CD4-positive, alpha-beta T cell (primary cell): Measurements from ENCODE around the gene PPP1R26. TPM values are rescaled to one million over a fixed set of nuclear protein-coding genes. Genes with fewer than 3 reads are reported as not detected.

Source experiments
- ATAC-seq: fragments of 200-7000 bp; cut with Tn5 transposase; one replicate; pipeline ENCODE4 v1.10.0; 2022; ENCODE audit warnings: mild to moderate bottlenecking; ENCODE audit not compliant: poor library complexity
- CTCF ChIA-PET: fragments of 350-600 bp; sonication (Branson Sonifier 250); formaldehyde crosslinking; loops from one replicate; lab custom pipeline; 2021; ENCODE audit warnings: antibody characterized with exemption, inconsistent platforms; lab: Charles Lee
- POLR2A ChIA-PET: fragments of 350-600 bp; sonication (Branson Sonifier 250); formaldehyde crosslinking; loops from one replicate; lab custom pipeline; 2021; ENCODE audit warnings: antibody characterized with exemption, inconsistent platforms; lab: Charles Lee
- DNase-seq, 14 experiments: peaks; one replicate each; pipeline ENCODE4 v3.0.0-alpha.2; 2013 to 2020; ENCODE audit warnings: mixed read lengths in 2 of 14
- H3K27ac ChIP-seq, 2 donors: one replicate each; pipeline versions ENCODE4 v1.5.1 to v1.7.0; 2013; ENCODE audit warnings: low read length in 2 of 2, low read depth in 1 of 2, mild to moderate bottlenecking in 1 of 2
- H3K27me3 ChIP-seq, 2 experiments: 1 replicate in 1 of 2; 2 replicates in 1 of 2; pipeline versions ENCODE4 v1.6.1 to v1.7.0; 2013; ENCODE audit warnings: low read length in 2 of 2, control low read depth in 1 of 2, mild to moderate bottlenecking in 1 of 2, moderate library complexity in 1 of 2; ENCODE audit not compliant: insufficient read depth in 2 of 2, control insufficient read depth in 1 of 2
- H3K36me3 ChIP-seq: one replicate; pipeline ENCODE4 v1.6.1; 2013; ENCODE audit warnings: low read length, control low read depth; ENCODE audit not compliant: insufficient read depth
- H3K4me1 ChIP-seq: one replicate; pipeline ENCODE4 v1.6.1; 2013; ENCODE audit warnings: low read length, control low read depth; ENCODE audit not compliant: insufficient read depth
- H3K4me3 ChIP-seq: one replicate; pipeline ENCODE4 v1.5.1; 2013; ENCODE audit warnings: mild to moderate bottlenecking, low read length, moderate library complexity
- H3K9me3 ChIP-seq, 2 experiments: 1 replicate in 1 of 2; 2 replicates in 1 of 2; pipeline versions ENCODE4 v1.6.1 to v1.7.0; 2013; ENCODE audit warnings: low read length in 2 of 2, mild to moderate bottlenecking in 2 of 2, control low read depth in 1 of 2, moderate library complexity in 1 of 2; ENCODE audit not compliant: control insufficient read depth in 1 of 2, insufficient read depth in 1 of 2
- H3K27ac Mint-ChIP-seq: one replicate; pipeline ENCODE4 v1.8.0; 2020; ENCODE audit warnings: mixed read lengths
- H3K27me3 Mint-ChIP-seq: one replicate; pipeline ENCODE4 v1.8.0; 2021; ENCODE audit warnings: mixed read lengths
- H3K36me3 Mint-ChIP-seq: one replicate; pipeline ENCODE4 v1.8.0; 2021; ENCODE audit warnings: low read depth, mixed read lengths
- H3K4me1 Mint-ChIP-seq: one replicate; pipeline ENCODE4 v1.8.0; 2021; ENCODE audit warnings: low read depth, mixed read lengths
- H3K4me3 Mint-ChIP-seq: one replicate; pipeline ENCODE4 v1.8.0; 2020; ENCODE audit warnings: mild to moderate bottlenecking, mixed read lengths
- H3K9me3 Mint-ChIP-seq: one replicate; pipeline ENCODE4 v1.8.0; 2020; ENCODE audit warnings: mixed read lengths
- intact Hi-C, 2 experiments: fragments of 100-400 bp; cut with DNase I in 1 of 2; cut with micrococcal nuclease in 1 of 2; formaldehyde crosslinking; loops; one replicate each; pipeline versions ENCODE4 v1.15.1 to v1.9.0; 2023 to 2025; cut with DNase I, micrococcal nuclease
- total RNA-seq, 174 experiments: library from RNA in 2 of 174; stranded (reverse) in 2 of 174; gene quantifications; one replicate each; pipeline ENCODE4 v1.2.3 and lab custom pipeline; 2021 to 2026
- TF ChIP-seq, protein P1 (sequence below): fragments of 200-600 bp; IDR thresholded peaks from one replicate; pipeline ENCODE4 v1.8.0; 2022; ENCODE audit warnings: antibody characterized with exemption, mild to moderate bottlenecking

PPP1R26 gene
- total RNA-seq, 2 experiments from 2014 or later, result 0.27 to 0.47 TPM

DNA sequence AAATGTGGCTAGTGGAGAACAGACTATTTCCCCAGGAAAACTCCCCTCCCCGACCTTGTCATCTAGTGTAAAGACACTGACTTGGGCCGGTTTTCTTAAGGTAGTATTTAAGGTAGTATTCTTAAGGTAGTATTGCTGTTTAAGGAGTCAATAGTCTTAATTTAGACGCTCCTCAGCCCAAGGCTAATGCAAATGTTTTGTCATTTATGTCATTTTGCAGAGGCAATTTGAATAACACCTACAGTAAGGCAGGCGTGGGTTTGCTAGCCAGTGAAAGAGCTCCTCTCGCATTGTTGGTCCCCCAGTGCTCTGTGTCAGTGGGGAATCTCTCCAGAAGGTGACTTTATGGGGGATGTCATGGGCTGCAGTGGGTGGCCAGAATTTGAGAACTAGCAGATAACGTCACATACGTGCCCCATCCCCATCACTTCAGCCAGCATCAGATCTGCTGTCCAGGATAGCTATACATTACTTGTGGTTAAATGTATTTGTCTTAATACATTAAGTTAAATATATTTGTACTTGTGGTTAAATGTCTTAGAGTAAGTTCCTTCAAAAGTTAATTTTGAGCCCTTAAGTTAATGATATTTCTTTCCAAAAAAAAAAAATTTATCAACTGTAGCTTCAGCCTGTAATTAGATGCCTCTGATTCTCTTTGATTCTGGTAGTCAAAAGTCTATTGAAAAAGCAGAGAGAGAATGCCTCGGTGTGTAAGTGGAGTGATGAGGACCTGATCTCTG, 2.6 kb downstream of the PPP1R26 start:
- Mint-ChIP-seq H3K9me3 (no peaks in the 10 kb centered on the region), H3K27me3 (peaks cover 40% of the 10 kb centered on the region), H3K4me1 (peaks cover 19% of the 10 kb centered on the region), H3K36me3 (no peaks in the 10 kb centered on the region), H3K27ac (no peak overlapping the region), H3K4me3 (peak overlapping the region; percentile 79)
- ChIA-PET CTCF (interaction anchor here (1.0 kb wide), 1 partner anchor 23 kb away, joined by 4 read pairs; no protein-coding TSS in a partner anchor), POLR2A (no interaction called here)
- H3K4me1 ChIP-seq, result peaks cover 14% of the 10 kb centered on the region
- ATAC-seq, result no peak
- H3K36me3 ChIP-seq, result no peaks in the 10 kb centered on the region
- H3K27me3 ChIP-seq, result peaks cover 44 to 46% of the 10 kb centered on the region in 2 experiments
- H3K9me3 ChIP-seq, result peaks cover 0 to 9% of the 10 kb centered on the region in 2 experiments
- TF ChIP-seq, protein P1, sequence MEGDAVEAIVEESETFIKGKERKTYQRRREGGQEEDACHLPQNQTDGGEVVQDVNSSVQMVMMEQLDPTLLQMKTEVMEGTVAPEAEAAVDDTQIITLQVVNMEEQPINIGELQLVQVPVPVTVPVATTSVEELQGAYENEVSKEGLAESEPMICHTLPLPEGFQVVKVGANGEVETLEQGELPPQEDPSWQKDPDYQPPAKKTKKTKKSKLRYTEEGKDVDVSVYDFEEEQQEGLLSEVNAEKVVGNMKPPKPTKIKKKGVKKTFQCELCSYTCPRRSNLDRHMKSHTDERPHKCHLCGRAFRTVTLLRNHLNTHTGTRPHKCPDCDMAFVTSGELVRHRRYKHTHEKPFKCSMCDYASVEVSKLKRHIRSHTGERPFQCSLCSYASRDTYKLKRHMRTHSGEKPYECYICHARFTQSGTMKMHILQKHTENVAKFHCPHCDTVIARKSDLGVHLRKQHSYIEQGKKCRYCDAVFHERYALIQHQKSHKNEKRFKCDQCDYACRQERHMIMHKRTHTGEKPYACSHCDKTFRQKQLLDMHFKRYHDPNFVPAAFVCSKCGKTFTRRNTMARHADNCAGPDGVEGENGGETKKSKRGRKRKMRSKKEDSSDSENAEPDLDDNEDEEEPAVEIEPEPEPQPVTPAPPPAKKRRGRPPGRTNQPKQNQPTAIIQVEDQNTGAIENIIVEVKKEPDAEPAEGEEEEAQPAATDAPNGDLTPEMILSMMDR, result no peak
- H3K4me3 ChIP-seq, result no peak overlapping the region
- no peak overlapping the region for H3K27ac ChIP-seq
- DNase-seq, result no peak
- intact Hi-C loops, result no loop called here

DNA sequence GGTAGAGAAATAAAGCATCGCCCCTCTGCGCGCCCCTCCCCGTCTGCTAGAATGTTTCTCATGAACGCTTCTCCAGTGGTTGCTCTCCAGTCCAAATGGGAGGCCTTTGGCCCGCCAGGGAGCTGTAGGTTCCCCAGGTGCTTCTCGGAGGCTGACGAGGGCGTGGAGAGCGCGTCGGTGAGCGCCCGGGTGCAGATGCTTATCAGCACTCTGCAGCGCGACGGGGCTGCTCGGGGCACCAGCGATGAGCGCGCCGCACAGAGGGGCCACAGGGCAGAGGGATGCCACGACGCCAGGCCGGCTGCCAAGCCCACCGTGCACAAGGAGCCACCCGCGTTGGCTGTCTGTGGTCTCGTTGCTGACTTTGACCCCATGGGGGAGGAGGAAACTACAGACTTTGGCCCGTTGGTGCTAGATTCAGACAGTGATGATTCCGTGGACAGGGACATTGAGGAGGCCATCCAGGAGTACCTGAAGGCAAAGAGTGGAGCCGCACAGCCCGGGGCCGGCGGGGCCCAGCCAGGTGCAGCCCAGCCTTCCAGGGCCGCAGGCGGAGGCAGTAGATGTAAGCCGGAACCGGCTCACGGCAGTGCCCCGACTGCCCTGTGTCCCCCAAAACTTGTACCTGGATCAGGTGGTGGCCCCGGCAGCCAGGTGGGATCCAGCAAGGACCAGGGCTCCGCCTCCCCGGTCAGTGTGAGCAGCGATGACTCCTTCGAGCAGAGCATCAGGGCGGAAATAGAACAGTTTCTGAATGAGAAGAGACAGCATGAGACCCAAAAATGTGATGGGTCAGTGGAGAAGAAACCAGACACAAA, 5.1 kb downstream of the PPP1R26 start:
- no peak for DNase-seq
- H3K27ac ChIP-seq, result no peak overlapping the region
- no peak for ATAC-seq
- TF ChIP-seq, protein P1, result no peak
- H3K4me1 Mint-ChIP-seq, result peaks cover 6% of the 10 kb centered on the region
- no peak overlapping the region for H3K27ac Mint-ChIP-seq
- ChIA-PET POLR2A (no interaction called here), CTCF (interaction anchor here (1.3 kb wide), 1 partner anchor 20 kb away, joined by 4 read pairs; no protein-coding TSS in a partner anchor)
- H3K9me3 Mint-ChIP-seq, result no peaks in the 10 kb centered on the region
- peaks cover 0 to 6% of the 10 kb centered on the region in 2 experiments for H3K9me3 ChIP-seq
- H3K4me3 Mint-ChIP-seq, result no peak overlapping the region
- intact Hi-C loops, result no loop called here
- peaks cover 24% of the 10 kb centered on the region for H3K27me3 Mint-ChIP-seq
- peaks cover 12% of the 10 kb centered on the region for H3K4me1 ChIP-seq
- no peak overlapping the region for H3K4me3 ChIP-seq
- no peaks in the 10 kb centered on the region for H3K36me3 ChIP-seq
- peaks cover 39 to 41% of the 10 kb centered on the region in 2 experiments for H3K27me3 ChIP-seq
- H3K36me3 Mint-ChIP-seq, result no peaks in the 10 kb centered on the region

DNA sequence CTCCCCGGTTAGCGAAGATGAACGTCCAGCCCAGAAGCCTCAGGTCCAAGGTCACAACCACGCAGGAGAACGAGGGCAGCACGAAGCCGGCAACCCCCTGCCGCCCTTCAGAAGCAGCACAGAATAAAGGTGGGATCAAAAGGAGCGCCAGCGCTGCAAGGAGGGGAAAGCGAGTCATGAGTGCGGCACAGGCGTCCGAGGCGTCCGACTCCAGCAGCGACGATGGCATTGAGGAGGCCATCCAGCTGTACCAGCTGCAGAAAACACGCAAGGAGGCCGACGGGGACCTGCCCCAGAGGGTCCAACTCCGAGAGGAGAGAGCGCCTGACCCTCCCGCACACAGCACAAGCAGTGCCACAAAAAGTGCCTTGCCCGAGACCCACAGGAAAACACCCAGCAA, 5.8 kb downstream of the PPP1R26 start:
- H3K4me1 Mint-ChIP-seq, result peaks cover 6% of the 10 kb centered on the region
- H3K27me3 Mint-ChIP-seq, result peaks cover 26% of the 10 kb centered on the region
- intact Hi-C loops, result no loop called here
- DNase-seq, result no peak
- H3K27ac ChIP-seq, result no peak overlapping the region
- H3K27me3 ChIP-seq, result peaks cover 38 to 41% of the 10 kb centered on the region in 2 experiments
- H3K4me3 Mint-ChIP-seq, result no peak overlapping the region
- H3K9me3 Mint-ChIP-seq, result no peaks in the 10 kb centered on the region
- TF ChIP-seq, protein P1, result no peak
- H3K9me3 ChIP-seq, result peaks cover 0 to 6% of the 10 kb centered on the region in 2 experiments
- peaks cover 9% of the 10 kb centered on the region for H3K4me1 ChIP-seq
- no peaks in the 10 kb centered on the region for H3K36me3 Mint-ChIP-seq
- POLR2A ChIA-PET, result no interaction called here
- H3K36me3 ChIP-seq, result no peaks in the 10 kb centered on the region
- H3K4me3 ChIP-seq, result no peak overlapping the region
- H3K27ac Mint-ChIP-seq, result no peak overlapping the region
- CTCF ChIA-PET, result interaction anchor here (1.3 kb wide), 1 partner anchor 19 kb away, joined by 4 read pairs; no protein-coding TSS in a partner anchor
- ATAC-seq, result no peak
